PC-3 (cell line): ENCODE results near the gene SEC23A. TPM values are rescaled to one million over a fixed set of nuclear protein-coding genes. Genes with fewer than 3 reads are reported as not detected.

Experiments
- ATAC-seq: fragments of 200-7000 bp; cut with Tn5 transposase; 2 replicates; pipeline ENCODE4 v1.9.1; 2020; ENCODE audit warnings: mild to moderate bottlenecking, moderate library complexity
- BruUV-seq: library from RNA; stranded (reverse); fragments of 400-500 nt; replicated peaks from 2 replicates; lab custom pipeline; 2021; lab: Mats Ljungman, UMichigan
- CTCF ChIA-PET: fragments of 300-600 bp; sonication (Branson Sonifier 250); formaldehyde crosslinking; loops from one replicate; lab custom pipeline; 2022; ENCODE audit warnings: antibody characterized with exemption; lab: Charles Lee
- POLR2A ChIA-PET: fragments of 300-600 bp; sonication (Branson Sonifier 250); formaldehyde crosslinking; loops from one replicate; lab custom pipeline; 2022; ENCODE audit warnings: antibody characterized with exemption; ENCODE audit not compliant: unreplicated experiment; lab: Charles Lee
- DNase-seq: peaks from one replicate; pipeline ENCODE4 v3.0.0-alpha.2; 2015
- H2AFZ ChIP-seq: fragments of 300-600 bp; sonication (generic); 2 replicates; pipeline ENCODE4 v1.6.0; 2016; ENCODE audit warnings: antibody characterized with exemption, low read length
- H3F3A ChIP-seq: fragments of 300-600 bp; sonication (generic); one replicate; pipeline ENCODE4 v1.6.0; 2017; ENCODE audit warnings: antibody characterized with exemption, low read length, control low read depth, mild to moderate bottlenecking; ENCODE audit not compliant: unreplicated experiment
- H3K27ac ChIP-seq: fragments of 300-600 bp; sonication (generic); 2 replicates; pipeline ENCODE4 v1.5.1; 2016; ENCODE audit warnings: mild to moderate bottlenecking, low read length
- H3K27me3 ChIP-seq: fragments of 300-600 bp; sonication (generic); 2 replicates; pipeline ENCODE4 v1.6.1; 2016; ENCODE audit warnings: low read length, mixed read lengths
- H3K36me3 ChIP-seq: fragments of 300-600 bp; sonication (generic); 2 replicates; pipeline ENCODE4 v1.6.1; 2016; ENCODE audit warnings: low read depth, mixed run types, low read length, mixed read lengths
- H3K4me1 ChIP-seq: fragments of 300-600 bp; sonication (generic); 2 replicates; pipeline ENCODE4 v1.5.1; 2016; ENCODE audit warnings: low read length; ENCODE audit not compliant: insufficient read depth
- H3K4me2 ChIP-seq: fragments of 300-600 bp; sonication (generic); 2 replicates; pipeline ENCODE4 v1.6.0; 2016; ENCODE audit warnings: low read length
- H3K4me3 ChIP-seq: fragments of 300-600 bp; sonication (generic); 2 replicates; pipeline ENCODE4 v1.5.1; 2016; ENCODE audit warnings: mild to moderate bottlenecking, low read length, mixed read lengths
- H3K79me2 ChIP-seq: fragments of 300-600 bp; sonication (generic); 2 replicates; pipeline ENCODE4 v1.6.1; 2017; ENCODE audit warnings: low read length, mixed read lengths
- H3K9ac ChIP-seq: fragments of 300-600 bp; sonication (generic); 2 replicates; pipeline ENCODE4 v1.6.0; 2016; ENCODE audit warnings: mild to moderate bottlenecking, low read length
- H3K9me2 ChIP-seq: fragments of 300-600 bp; sonication (generic); replicated peaks from 2 replicates; pipeline ENCODE4 v1.6.1; 2016; ENCODE audit warnings: mixed run types, low read length, mixed read lengths
- H3K9me3 ChIP-seq: fragments of 300-600 bp; sonication (generic); 2 replicates; pipeline ENCODE4 v1.6.1; 2016; ENCODE audit warnings: low read length, mixed read lengths
- H4K20me1 ChIP-seq: fragments of 300-600 bp; sonication (generic); 2 replicates; pipeline ENCODE4 v1.6.1; 2016; ENCODE audit warnings: low read length, mixed read lengths
- CTCF ChIP-seq: fragments of 300-600 bp; sonication (generic); conservative IDR thresholded peaks from 2 replicates; pipeline ENCODE4 v1.5.1; 2017; ENCODE audit warnings: antibody characterized with exemption, low read depth, mild to moderate bottlenecking, low read length
- EZH2 ChIP-seq: fragments of 300-600 bp; sonication (generic); IDR thresholded peaks from one replicate; pipeline ENCODE4 v1.6.1; 2017; ENCODE audit warnings: antibody characterized with exemption, mild to moderate bottlenecking, low read length; ENCODE audit not compliant: unreplicated experiment
- EZH2phosphoT487 ChIP-seq: fragments of 300-600 bp; sonication (generic); IDR thresholded peaks from 2 replicates; pipeline ENCODE4 v1.6.1; 2018; ENCODE audit warnings: mild to moderate bottlenecking, antibody characterized with exemption, low read length, borderline replicate concordance
- intact Hi-C: fragments of 100-400 bp; cut with micrococcal nuclease; formaldehyde crosslinking; loops from 2 replicates; pipeline ENCODE4 v1.9.0; 2023
- total RNA-seq: library from RNA; depleted of rRNA; stranded (reverse); fragments of >200 nt; gene quantifications from 2 replicates; pipeline ENCODE4 v1.2.3, GENCODE V29; 2014

Gene SEC23A
- total RNA-seq, 1 experiment from 2014 or later: 67.0 TPM

- Histone ChIP-seq H3F3A (no peaks in the 10 kb centered on the region), H3K4me2 (no peak overlapping the region), H3K4me1 (no peaks in the 10 kb centered on the region), H3K27ac (no peak overlapping the region), H3K27me3 (no peaks in the 10 kb centered on the region), H3K9me2 (no peaks in the 10 kb centered on the region), H3K4me3 (no peak overlapping the region), H3K79me2 (no peaks in the 10 kb centered on the region), H3K9me3 (no peaks in the 10 kb centered on the region), H3K36me3 (peaks cover 32% of the 10 kb centered on the region), H3K9ac (no peak overlapping the region), H4K20me1 (no peaks in the 10 kb centered on the region), H2AFZ (no peak overlapping the region)
- ChIA-PET CTCF (no interaction called here), POLR2A (no interaction called here)
- TF ChIP-seq EZH2phosphoT487 (no peak), CTCF (no peak), EZH2 (no peak)
- no TSS peak for BruUV-seq
- no peak for DNase-seq
- ATAC-seq: no peak
- intact Hi-C loops: no loop called here
Measured at GRCh38 chr14:39033371-39033770, 69.7 kb downstream of the SEC23A start.

- peaks cover 19% of the 10 kb centered on the region for H3K36me3 ChIP-seq
- H3K4me3 ChIP-seq: no peak overlapping the region
- H3K9me2 ChIP-seq: no peaks in the 10 kb centered on the region
- no peak overlapping the region for H3K4me2 ChIP-seq
- BruUV-seq: no TSS peak
- H2AFZ ChIP-seq: no peak overlapping the region
- no peaks in the 10 kb centered on the region for H3K4me1 ChIP-seq
- no peaks in the 10 kb centered on the region for H3K27me3 ChIP-seq
- H3K27ac ChIP-seq: no peak overlapping the region
- CTCF ChIA-PET: no interaction called here
- no peak overlapping the region for H3K9ac ChIP-seq
- DNase-seq (no peak), ATAC-seq (no peak)
- POLR2A ChIA-PET: no interaction called here
- TF ChIP-seq EZH2 (no peak), EZH2phosphoT487 (no peak), CTCF (no peak)
- intact Hi-C loops: no loop called here
- H3K79me2 ChIP-seq: no peaks in the 10 kb centered on the region
- H4K20me1 ChIP-seq: no peaks in the 10 kb centered on the region
- H3F3A ChIP-seq: no peaks in the 10 kb centered on the region
- H3K9me3 ChIP-seq: no peaks in the 10 kb centered on the region
Measured at GRCh38 chr14:39030209-39030608, 72.8 kb downstream of the SEC23A start.

- DNase-seq: no peak
- Histone ChIP-seq H3K79me2 (no peaks in the 10 kb centered on the region), H3K27me3 (no peaks in the 10 kb centered on the region), H3F3A (no peaks in the 10 kb centered on the region), H2AFZ (no peak overlapping the region), H3K4me2 (no peak overlapping the region), H3K27ac (no peak overlapping the region), H4K20me1 (no peaks in the 10 kb centered on the region), H3K36me3 (peaks cover 19% of the 10 kb centered on the region), H3K9me2 (no peaks in the 10 kb centered on the region), H3K4me3 (no peak overlapping the region), H3K4me1 (no peaks in the 10 kb centered on the region), H3K9ac (no peak overlapping the region), H3K9me3 (no peaks in the 10 kb centered on the region)
- intact Hi-C loops: no loop called here
- BruUV-seq: no TSS peak
- no peak for TF ChIP-seq EZH2
- TF ChIP-seq EZH2phosphoT487: no peak
- no peak for TF ChIP-seq CTCF
- ATAC-seq: no peak
- POLR2A ChIA-PET: no interaction called here
- CTCF ChIA-PET: no interaction called here
Measured at GRCh38 chr14:39029789-39030188, 73.2 kb downstream of the SEC23A start.
